NCI-H1694 treated with DMSO at 0.1 percent for 48 hours (cell line): ENCODE measurements around the gene LRP1B.
"Not testable (repeated sequence)": the region's sequence is repeated elsewhere in the genome, so short reads cannot be mapped to it uniquely, and the experiment has no call there.

ENCODE experiments used
- DNase-seq: peaks from one replicate; lab custom pipeline; 2025; lab: John Stamatoyannopoulos, UW

The LRP1B gene

GRCh38 chr2:141015341-141016047 is 1115.3 kb downstream of the LRP1B start:
- peak; percentile 3 for DNase-seq

- DNase-seq: no peak
Measured at GRCh38 chr2:141003967-141004657, 1126.7 kb downstream of the LRP1B start.

- no peak for DNase-seq
Measured at GRCh38 chr2:141001750-141002149, 1129.1 kb downstream of the LRP1B start.

GRCh38 chr2:140998577-140998976 is 1132.2 kb downstream of the LRP1B start:
- DNase-seq: no peak

GRCh38 chr2:140998017-140998416 is 1132.8 kb downstream of the LRP1B start:
- DNase-seq: no peak

GRCh38 chr2:140994856-140995255 is 1136.0 kb downstream of the LRP1B start:
- no peak for DNase-seq

- DNase-seq: no peak
Measured at GRCh38 chr2:140990416-140990815, 1140.4 kb downstream of the LRP1B start.

GRCh38 chr2:140988597-140988996 is 1142.2 kb downstream of the LRP1B start:
- no peak for DNase-seq

- DNase-seq: no peak
Measured at GRCh38 chr2:140986456-140986855, 1144.4 kb downstream of the LRP1B start.

GRCh38 chr2:140975237-140975636 is 1155.6 kb downstream of the LRP1B start:
- DNase-seq: no peak

GRCh38 chr2:140972724-140973123 is 1158.1 kb downstream of the LRP1B start:
- DNase-seq: no peak

GRCh38 chr2:140964324-140964723 is 1166.5 kb downstream of the LRP1B start:
- not testable (repeated sequence) for DNase-seq

GRCh38 chr2:140949932-140950331 is 1180.9 kb downstream of the LRP1B start:
- no peak for DNase-seq

- peak; percentile 72 for DNase-seq
Measured at GRCh38 chr2:140947236-140947635, 1183.6 kb downstream of the LRP1B start.

GRCh38 chr2:140943867-140944266 is 1186.9 kb downstream of the LRP1B start:
- no peak for DNase-seq

GRCh38 chr2:140942284-140942683 is 1188.5 kb downstream of the LRP1B start:
- no peak for DNase-seq

- DNase-seq: no peak
Measured at GRCh38 chr2:140929849-140930248, 1201.0 kb downstream of the LRP1B start.

- DNase-seq: no peak
Measured at GRCh38 chr2:140918426-140918825, 1212.4 kb downstream of the LRP1B start.

- no peak for DNase-seq
Measured at GRCh38 chr2:140916410-140916809, 1214.4 kb downstream of the LRP1B start.

GRCh38 chr2:140910683-140911082 is 1220.1 kb downstream of the LRP1B start:
- DNase-seq: no peak

GRCh38 chr2:140905083-140905781 is 1225.6 kb downstream of the LRP1B start:
- no peak for DNase-seq

- no peak for DNase-seq
Measured at GRCh38 chr2:140895378-140895777, 1235.4 kb downstream of the LRP1B start.

GRCh38 chr2:140893685-140894084 is 1237.1 kb downstream of the LRP1B start:
- no peak for DNase-seq
